Globus pallidus (tissue), 1 donor: Measurements from ENCODE around the gene PSKH1.
"Not testable (repeated sequence)": the region's sequence is repeated elsewhere in the genome, so short reads cannot be mapped to it uniquely, and the experiment has no call there.

Experiments used
- DNase-seq: peaks from one replicate; pipeline ENCODE4 v3.0.0-alpha.2; 2015; ENCODE audit warnings: low spot score

The PSKH1 gene

DNA sequence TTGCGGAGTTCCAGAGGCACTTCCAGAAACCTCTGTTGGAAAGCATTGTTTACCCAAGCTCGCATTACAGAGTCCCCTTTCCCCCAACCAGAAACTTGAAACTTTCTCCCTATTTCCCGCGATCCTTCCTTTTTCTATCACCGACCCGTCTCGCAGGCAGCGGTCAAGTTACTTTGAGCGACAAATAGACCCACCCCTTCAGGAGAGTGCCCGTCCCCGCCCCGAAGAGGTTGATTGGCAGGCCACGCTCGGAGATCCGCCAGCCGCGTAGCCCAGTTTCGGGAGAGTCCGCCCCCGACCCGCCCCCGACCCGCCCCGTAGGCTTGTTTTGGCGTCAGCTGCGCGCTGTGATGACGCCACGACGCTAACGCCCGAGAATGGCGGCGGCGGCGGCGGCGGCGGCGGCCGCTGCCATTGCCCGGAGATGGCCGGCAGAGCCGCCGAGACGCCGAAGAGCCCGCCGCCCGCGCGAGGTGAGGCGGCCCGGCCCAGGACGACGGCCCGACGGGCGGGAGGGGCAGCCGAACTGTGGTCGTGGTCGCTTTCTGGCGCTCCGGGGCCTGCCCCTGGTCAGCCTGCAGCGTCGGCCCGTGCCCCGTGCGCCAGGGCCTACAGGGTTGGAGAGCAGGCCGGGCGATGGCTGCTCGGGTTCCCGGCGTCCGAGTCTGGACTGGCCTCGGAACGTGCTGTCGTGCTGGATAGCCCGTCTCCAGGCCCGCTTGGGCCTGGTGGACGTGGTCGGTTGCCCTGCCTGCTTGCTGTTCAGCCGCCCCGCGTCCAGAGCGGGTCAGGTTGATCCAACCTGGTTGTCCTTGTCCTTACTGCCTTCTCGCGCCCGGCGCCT lies at the start of gene PSKH1:
Gene PSKH1 (plus strand): TSS at position 356 of the 844 bp plus-strand sequence. CDS start 15,496 bp downstream, outside the sequence.
- DNase-seq, result peak; percentile 97

GRCh38 chr16:67843343-67843765 lies 49.7 kb upstream of the PSKH1 start:
- no peak for DNase-seq

- DNase-seq, result no peak
These were observed 48.6 kb upstream of the PSKH1 start for GRCh38 chr16:67844497-67844896.

DNA sequence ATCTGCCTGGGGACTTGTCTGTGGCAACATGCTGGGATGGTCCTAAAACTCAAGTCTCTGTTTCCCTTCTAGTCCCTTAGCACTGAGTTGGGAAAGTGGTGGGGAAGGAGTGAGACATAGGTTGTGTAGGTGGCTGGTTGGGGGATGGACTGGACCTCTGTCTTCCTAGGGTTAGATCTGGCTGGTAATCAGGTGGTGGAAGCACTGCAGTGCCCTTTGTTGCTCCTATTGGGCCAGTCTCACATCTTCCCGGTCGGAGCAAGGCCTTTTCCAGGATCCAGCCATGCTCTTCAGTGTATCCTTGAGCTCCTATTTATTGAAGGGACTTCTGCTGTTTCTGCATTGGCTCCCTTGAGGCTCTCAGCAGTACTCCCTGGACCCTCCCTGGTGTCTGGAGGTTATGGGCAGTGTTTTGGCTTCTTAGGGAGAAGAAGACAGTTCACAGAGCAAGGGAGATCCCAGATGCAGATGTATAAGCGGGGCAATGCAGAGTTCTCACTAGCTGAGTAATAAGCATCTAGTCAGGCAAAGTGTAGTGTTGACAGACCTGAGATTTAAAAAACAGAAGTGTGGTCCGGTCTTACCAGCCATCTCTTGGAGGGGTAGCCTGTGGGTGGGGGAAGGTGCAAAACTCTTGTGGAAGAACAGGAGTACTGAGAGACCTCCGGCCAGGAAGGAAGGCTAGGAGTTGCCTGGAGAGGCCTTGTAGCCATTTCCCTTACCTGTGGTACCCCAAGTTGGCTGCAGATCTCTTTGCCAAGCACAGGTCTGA lies 47.6 kb upstream of the PSKH1 start:
- no peak for DNase-seq

DNA sequence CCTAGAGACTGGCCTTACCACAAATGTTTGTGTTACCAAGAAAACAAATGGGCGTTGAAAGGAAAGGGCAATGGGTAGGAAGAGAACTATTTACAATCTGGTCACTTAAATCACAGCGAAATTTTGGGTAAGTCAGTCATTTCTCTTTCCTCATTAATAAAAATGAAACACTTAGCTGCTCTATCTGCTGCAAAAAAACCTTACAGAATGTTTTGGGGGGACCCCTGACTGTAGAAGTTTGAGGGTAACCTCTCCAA lies 47.1 kb upstream of the PSKH1 start:
- DNase-seq, result no peak

DNA sequence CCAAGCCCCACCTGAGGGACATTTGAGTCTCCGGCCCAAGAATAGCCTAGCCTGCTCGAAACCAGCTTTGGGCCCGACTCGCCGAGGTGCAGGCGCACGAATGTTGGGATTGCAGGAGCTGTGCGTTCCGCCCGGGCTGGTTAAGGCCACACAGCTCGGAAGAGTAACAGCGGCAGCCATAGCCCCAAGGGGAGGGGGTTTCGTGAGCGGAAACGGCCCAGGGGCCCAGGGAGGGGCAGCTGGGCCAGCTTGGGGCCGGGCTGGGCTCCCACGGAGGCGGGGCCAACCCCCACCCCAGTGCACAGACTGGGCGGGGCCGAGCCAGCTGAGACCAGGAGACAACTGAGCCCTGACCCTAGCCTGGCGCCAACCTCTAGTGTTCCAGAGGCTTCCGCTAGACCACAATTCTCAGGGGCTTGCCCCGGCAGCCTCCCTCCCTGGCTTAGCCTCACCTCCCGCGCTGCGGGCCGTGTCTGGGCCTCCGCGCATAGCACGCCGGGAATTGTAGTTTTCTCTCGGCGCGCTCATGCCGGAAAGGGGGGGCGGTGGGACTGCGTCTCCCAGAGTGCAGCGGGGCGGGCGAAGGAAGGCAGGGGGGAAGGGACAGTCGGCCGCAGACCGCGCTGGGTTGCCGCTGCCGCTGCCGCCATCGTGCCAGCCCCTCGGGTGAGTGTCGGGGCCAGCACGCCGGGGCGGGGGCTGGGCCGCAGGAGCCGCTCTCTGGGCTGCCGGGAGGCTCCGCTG lies 46.6 kb upstream of the PSKH1 start, which contains the start of gene NUTF2:
Gene NUTF2 (plus strand): TSS at position 614 of the 744 bp plus-strand sequence. CDS start 18,198 bp downstream, outside the sequence.
- peak; percentile 95 for DNase-seq

DNA sequence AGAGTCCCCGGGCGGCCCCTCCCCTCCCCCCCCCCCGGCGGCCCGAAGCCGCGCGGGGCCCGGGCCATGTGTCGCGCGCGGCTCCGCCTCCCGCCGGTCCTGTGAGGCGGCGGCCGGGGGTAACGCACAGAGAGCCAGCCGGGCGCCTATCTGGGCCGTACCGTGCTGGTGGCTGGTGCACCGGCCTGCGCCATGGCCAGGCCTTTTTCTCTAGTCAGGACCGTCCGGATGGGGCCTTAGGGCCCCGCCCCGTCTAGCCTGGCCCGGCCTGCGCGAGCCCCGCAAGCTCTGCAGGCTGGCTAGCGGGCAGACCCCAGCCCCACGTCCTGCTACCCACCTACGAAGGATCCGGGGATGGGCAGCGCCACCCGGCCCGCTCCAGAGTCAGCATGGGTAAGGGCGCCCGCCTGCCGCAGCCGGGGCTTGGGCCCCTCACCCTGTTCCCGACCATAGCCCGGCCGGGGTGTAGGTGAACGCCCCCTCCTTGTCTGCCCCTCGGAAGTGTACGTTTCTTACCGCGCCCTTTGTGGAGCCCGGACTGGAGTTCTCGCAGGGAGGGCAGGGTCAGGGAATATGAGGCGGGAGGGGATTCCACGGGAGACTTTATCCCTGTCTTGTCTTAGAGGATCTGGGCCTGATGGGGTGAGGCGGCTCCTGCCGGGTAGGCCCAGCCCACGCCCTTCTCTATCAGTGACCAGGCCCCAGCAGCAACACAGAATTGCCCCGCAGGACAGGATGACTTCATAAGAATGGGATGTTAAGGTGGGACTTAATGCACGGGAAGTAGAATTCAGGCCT lies 45.8 kb upstream of the PSKH1 start, which contains the start of gene CENPT:
Gene CENPT (minus strand): TSS at position 630 of the 798 bp plus-strand sequence. CDS start 13,834 bp downstream, outside the sequence.
- DNase-seq, result no peak

DNA sequence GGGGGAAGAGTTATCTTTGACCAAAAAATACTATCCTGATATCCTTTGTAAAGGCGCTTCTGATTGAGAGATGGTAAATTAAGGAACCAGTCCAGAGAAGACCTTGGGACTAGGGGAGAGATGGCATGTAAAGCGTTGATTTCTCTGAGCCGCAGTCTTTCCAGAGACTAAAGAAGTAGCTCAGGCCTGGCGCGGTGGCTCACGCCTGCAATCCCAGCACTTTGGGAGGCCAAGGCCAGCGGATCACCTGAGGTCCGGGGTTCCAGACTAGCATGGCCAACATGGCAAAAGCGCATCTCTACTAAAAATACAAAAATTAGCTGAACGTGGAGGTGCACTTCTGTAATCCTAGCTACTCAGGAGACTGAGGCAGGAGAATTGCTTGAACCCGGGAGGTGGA lies 44.9 kb upstream of the PSKH1 start:
- no peak for DNase-seq

- no peak for DNase-seq
These were observed 39.4 kb upstream of the PSKH1 start for GRCh38 chr16:67853670-67854069.

GRCh38 chr16:67855789-67856188 lies 37.3 kb upstream of the PSKH1 start:
- DNase-seq, result no peak

- DNase-seq, result no peak
These were observed 36.0 kb upstream of the PSKH1 start for GRCh38 chr16:67856927-67857546.

DNA sequence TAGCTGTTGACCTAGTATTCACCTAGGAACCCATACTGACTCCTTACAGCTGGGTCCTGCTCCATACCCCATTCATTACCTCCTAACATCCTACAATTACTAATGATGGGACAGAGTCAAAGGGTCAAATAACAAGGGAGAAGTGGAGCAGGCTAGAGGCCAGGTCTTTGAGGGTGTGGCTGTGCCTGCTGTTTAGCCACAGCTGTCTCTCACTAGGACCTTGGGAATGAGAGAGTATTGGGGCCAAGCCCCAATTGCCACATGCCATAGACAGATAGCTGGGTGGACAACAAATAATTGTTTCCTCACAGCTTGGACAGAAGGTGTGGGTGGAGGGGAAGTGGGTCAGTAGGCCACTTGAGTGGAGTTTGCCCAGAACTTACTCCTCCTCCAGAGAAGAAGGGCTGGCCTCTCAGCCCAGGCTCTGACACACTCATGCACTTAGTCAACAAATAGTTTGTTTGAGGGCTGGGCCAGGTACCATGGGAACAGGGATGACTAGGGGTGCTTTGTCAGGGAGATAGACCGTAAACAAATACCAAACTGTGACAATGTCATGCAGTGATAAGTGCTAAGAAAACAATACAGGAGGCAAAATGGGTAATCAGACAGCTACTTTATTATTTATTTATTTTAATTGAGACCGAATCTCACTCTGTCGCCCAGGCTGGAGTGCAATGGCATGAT lies 35.4 kb upstream of the PSKH1 start:
- DNase-seq, result no peak

DNA sequence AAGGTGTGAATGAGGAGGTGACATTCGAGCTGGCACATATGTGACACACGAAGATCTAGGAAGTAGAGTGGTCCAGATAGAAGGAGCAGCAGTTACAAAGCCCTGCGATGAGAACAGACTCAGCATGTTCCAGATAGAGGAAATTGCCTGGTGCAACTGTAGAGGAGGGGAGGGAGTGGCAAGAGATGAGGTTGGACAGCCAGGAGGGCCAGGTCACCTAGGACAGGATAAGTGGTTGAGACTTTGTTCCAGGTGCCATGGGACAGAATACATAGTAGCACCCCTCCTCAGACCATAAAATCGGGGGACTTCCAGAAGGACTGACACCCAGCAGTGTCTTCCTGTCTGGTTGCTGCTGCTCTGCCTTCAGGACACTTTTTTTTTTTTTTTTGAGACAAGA lies 34.6 kb upstream of the PSKH1 start:
- DNase-seq, result no peak

DNA sequence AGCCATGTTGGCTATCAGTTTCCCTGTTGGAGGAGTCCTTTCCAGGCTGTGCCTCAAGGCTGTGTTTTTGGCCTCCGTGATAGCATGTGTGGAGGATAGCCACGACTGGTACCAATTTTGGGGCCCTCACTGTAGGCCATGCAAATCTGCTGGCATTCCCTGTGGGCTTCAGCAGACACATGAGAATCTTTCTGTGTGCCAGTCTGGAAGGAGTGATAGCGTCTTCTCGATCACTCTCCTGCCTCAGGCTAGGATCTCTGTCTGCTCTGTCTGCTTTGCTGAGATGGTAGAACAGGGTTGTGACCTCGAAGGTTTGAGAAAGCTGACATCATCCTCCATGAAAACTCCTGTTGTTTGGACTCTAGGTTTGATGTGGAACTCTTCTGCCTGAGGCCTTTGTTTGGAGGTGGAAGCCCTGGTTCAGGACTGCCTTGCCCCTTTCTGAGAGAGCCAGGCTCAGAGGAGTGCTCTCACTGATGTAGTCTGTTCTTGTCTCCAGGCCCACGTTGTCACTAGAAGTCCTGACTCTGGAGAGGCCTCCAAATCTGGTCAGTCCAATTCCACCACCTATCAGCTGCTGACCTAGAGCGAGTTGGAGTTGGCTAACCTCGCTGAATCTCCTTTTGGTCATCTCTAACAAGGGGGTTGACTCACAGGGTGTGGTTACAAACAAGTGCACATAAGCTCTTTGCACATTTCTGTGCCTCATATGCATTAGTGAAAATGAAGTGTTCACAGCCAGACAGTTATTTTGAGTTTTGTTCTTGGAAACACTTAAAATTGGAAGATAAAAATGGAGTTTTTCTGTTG lies 32.3 kb upstream of the PSKH1 start:
- DNase-seq, result no peak

- no peak for DNase-seq
These were observed 31.2 kb upstream of the PSKH1 start for GRCh38 chr16:67861877-67862276.

- no peak for DNase-seq
These were observed 30.2 kb upstream of the PSKH1 start for GRCh38 chr16:67862623-67863583.

DNA sequence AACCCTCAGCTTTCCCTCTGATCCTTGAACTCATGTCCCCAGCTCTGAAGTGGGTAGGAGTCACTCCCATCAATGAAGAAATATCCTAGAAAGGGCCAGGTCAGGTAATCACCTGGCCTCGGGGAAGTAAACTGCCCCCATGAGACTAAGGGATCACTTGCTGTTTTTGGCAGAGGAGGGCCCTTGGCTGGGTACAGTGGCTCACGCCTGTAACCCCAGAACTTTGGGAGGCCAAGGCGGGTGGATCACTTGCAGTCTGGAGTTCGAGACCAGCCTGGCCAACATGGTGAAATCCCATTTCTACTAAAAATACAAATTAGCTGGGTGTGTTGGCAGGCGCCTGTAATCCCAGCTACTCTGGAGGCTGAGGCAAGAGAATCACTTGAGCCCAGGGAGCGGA lies 29.0 kb upstream of the PSKH1 start:
- DNase-seq, result not testable (repeated sequence)

GRCh38 chr16:67864594-67864993 lies 28.5 kb upstream of the PSKH1 start:
- no peak for DNase-seq
